Measurements from ENCODE around the gene NOD2.

NOD2 gene

DNA sequence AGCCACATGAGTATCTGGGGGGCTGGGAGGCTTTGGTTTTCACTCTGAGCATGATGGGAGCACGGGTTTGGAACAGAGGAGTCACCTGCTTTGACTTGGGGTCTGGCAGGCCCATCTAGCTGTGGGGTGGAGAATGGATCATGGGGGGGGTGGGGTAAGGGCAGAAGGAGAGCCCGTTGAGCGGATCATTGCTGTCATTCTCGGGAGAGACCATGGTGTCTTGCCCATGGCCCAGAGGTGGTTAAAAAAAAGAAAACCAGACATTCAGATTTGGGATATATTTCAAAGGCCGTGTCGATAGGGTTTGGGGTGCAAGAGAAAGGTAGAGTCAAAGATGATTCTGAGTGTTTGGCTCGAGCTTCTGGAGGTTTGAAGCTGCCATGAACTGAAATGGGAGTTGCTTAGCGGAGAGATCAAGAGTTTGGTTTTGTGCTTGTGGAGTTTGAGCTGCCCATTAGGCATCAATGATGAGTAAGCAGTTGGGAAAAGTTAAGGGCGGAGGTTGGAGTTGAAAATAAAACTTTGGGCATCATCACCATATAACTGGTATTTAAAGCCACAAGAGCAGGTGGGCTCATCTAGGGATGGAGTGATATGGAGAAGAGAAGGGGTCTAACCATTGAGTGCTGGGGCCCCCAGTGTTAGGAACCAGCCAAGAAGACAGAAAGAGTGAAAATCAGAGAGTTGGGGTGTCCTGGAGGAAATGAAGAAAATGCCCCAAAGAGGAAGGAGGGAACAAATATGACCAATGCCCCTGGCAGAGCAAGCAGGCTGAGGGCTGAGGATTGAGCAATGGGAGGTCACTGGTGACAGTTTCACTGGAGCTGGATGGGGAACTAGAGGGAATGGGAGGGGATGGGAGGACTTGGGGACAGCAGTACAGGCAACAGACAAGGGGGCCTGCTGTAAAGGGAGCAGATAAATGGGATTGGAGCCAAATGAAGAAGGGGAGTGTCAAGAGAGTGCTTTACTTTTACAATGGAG is 1.9 kb downstream of the NOD2 start:
- no peak for DNase-seq

- no peak for DNase-seq
Measured at GRCh38 chr16:50696126-50696525, 2.7 kb downstream of the NOD2 start.

DNA sequence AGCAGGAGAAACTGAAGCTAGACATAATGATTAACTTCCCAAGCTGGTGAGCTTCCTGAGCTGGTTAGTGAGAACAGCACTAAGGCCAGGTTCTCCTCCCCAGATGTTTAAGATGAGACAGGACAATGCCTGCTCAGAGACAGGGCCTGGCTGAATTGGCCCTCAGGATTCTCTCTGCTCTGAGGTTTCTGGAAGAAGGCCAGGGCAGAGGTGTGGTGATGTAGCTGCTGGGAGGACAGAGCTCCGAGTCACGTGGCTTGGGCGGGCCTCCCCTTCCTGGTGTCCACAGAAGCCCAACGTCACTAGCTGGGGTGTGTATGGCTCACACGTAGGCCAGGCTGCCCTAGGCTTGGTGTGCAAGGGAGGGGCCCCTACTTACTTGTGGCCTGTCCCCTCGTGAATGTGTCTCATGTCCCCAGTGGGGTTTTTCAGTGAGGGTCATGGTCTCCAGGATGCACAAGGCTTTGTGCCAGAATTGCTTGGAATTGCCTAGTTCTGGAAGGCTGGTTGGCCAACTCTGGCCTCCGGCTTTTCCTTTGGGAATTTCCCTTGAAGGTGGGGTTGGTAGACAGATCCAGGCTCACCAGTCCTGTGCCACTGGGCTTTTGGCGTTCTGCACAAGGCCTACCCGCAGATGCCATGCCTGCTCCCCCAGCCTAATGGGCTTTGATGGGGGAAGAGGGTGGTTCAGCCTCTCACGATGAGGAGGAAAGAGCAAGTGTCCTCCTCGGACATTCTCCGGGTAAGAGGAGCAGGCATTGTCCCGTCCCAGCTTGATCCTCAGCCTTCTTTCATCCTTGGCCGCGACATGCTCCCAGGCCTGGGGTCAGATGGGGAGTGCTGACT is 3.4 kb downstream of the NOD2 start:
- no peak for DNase-seq

GRCh38 chr16:50697421-50697715 is 4.0 kb downstream of the NOD2 start:
- DNase-seq = no peak

- DNase-seq = no peak
Measured at GRCh38 chr16:50697881-50698767, 4.7 kb downstream of the NOD2 start.

GRCh38 chr16:50699326-50700159 is 6.1 kb downstream of the NOD2 start:
- DNase-seq = no peak

DNA sequence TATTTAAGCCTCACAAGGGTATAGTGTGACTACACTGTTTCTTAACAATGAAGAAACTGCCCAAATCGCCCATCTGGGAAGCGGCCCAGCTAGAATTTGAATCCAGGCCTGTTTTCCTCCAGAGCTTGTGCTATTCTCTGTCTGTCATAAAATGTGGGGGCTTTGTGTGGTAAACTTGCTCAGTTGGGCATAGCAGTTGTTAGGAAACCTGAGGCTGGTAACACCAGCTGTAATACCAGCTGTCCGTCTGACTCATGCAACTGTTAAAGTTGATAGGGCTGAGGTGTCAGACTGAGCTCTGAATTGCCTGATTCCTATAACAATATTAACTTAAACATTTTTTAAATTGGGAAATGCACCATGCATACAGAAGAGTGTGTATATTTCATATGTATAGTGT is 9.3 kb downstream of the NOD2 start:
- no peak for DNase-seq

GRCh38 chr16:50704245-50704644 is 10.8 kb downstream of the NOD2 start:
- no peak for DNase-seq

DNA sequence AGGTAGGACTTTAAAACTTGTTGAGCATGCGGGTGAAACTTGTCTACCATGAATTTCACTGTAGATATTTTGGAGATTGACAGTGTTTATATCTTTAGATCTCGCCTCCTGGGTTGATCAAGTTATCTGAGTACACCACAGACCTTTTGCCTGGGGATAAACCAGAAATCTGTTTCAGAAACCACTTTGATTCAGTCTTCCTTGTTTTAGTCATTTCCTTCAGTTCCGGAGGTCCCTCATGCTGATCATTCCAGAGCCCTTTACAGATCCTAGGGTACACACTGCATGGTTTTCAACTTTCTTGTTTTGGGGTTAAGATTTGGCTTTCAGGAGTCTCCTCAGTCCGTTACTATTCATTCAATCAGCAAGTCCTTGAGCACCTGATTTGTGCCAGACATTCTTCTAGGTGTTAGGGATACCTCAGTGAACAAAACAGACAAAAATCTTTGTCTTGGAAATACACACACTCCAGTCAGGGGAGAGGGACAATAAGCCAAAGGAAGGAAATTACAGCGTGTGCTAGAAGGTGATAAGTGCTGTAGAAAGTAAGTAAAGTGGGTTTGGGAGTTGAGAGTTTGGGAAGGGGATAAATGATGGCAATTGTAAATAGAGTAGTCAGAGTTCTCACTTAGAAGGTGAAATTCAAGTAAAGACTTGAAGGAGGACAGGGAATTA is 12.2 kb downstream of the NOD2 start:
- no peak for DNase-seq

DNA sequence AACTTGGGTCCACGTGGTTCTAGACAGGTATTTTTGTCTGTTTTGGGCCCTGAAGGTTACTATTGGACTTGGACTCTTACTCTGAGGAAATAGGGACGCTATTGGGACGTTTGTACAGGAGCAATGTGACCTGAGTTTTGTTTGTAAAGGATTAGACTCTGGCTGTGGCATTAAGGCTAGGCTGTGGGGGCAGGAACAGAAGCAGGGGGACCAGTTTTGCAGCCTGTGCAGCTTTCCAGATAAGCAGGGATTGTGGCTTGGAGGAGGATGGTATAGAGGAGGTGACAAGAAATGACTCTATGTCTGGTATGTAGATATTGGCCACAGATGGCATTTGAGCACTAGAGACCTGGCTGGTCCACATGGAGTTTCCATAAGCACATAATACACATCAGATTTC is 12.8 kb downstream of the NOD2 start:
- no peak for DNase-seq

GRCh38 chr16:50708373-50709060 is 15.1 kb downstream of the NOD2 start:
- DNase-seq = no peak

- no peak for DNase-seq
Measured at GRCh38 chr16:50709061-50709684, 15.8 kb downstream of the NOD2 start.

- DNase-seq = no peak
Measured at GRCh38 chr16:50709980-50710379, 16.6 kb downstream of the NOD2 start.

DNA sequence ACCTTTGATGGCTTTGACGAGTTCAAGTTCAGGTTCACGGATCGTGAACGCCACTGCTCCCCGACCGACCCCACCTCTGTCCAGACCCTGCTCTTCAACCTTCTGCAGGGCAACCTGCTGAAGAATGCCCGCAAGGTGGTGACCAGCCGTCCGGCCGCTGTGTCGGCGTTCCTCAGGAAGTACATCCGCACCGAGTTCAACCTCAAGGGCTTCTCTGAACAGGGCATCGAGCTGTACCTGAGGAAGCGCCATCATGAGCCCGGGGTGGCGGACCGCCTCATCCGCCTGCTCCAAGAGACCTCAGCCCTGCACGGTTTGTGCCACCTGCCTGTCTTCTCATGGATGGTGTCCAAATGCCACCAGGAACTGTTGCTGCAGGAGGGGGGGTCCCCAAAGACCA is 17.6 kb downstream of the NOD2 start:
- no peak for DNase-seq

DNA sequence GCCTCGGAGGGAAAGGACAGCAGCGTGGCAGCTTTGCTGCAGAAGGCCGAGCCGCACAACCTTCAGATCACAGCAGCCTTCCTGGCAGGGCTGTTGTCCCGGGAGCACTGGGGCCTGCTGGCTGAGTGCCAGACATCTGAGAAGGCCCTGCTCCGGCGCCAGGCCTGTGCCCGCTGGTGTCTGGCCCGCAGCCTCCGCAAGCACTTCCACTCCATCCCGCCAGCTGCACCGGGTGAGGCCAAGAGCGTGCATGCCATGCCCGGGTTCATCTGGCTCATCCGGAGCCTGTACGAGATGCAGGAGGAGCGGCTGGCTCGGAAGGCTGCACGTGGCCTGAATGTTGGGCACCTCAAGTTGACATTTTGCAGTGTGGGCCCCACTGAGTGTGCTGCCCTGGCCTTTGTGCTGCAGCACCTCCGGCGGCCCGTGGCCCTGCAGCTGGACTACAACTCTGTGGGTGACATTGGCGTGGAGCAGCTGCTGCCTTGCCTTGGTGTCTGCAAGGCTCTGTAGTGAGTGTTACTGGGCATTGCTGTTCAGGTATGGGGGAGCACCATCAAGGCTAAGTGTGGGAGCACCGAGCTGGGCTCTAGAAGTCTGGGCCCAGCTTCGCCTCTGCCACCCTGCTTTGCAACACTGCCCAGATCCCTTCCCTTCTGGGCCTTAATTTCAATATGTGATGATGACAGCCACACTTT is 18.6 kb downstream of the NOD2 start:
- no peak for DNase-seq

DNA sequence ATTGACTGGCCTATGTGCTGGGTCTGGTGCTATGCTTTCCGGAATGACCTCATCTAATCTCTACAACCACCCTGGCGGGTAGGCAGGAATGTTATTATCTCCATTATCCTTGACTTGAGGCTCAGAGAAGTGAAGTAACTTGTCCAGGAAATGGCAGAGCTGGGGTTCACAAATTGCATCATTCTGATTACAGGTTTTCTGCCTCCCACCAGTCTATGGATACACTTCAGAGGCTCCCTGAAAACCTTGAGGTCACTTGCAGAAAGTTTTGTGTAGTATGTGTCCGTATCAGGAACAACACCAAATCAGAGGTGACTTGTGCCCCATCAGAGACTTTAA is 19.1 kb downstream of the NOD2 start:
- DNase-seq = no peak

DNA sequence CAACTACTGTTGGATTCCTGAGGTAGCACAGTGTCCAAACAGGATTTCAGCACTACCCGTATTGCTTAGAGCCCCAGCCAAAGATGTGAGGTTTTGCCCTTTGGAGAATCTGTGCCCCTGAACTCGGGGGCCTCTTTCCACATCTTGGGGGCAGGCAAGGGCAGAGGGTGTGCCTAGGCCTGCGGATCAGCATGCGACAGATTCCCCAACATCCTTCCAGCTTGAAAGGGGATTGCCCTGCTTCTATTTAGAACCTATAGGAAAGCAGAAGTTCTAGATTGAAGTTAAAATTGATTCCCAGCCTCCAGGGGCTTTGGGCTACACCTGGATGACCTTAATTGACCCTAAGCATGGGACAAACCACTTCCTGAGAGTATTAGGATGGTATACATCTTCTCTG is 19.6 kb downstream of the NOD2 start:
- no peak for DNase-seq

- DNase-seq = no peak
Measured at GRCh38 chr16:50717091-50717490, 23.7 kb downstream of the NOD2 start.

DNA sequence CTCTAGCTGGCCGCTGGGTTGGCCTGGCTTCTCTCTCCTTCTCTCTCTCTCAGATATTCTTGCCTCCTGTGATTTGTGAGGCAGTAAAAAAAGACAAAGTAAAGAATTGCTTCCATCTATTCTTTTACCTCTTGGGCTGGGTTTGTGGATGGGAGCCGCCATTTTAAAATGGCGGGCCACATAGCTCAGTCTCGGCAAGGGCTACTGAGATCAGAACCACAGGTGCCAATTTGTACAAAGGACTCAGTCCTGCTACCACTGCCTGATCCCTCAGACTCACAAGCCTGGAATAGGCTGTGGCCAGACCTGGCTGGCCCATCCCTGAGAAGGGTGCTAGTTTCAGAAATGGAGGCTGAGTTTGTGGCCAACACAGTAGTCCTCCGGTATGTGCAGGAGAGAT is 24.1 kb downstream of the NOD2 start:
- DNase-seq = no peak

Measured in NCI-H187 treated with DMSO at 0.1 percent for 48 hours (cell line).